SJSA1 (cell line): ENCODE results near the gene CLSTN2. TPM values are rescaled to one million over a fixed set of nuclear protein-coding genes. Genes with fewer than 3 reads are reported as not detected.
"Not testable (repeated sequence)": the region's sequence is repeated elsewhere in the genome, so short reads cannot be mapped to it uniquely, and the experiment has no call there.

ENCODE experiments used
- DNase-seq, 2 experiments: peaks; one replicate each; pipeline ENCODE4 v3.0.0-alpha.2; 2015 to 2020; ENCODE audit warnings: low spot score in 2 of 2, low read depth in 1 of 2
- H3K27ac ChIP-seq: fragments of 250-450 bp; sonication (Bioruptor Pico); 2 replicates; pipeline ENCODE4 v1.5.1; 2020; ENCODE audit warnings: mild to moderate bottlenecking, moderate library complexity
- H3K27me3 ChIP-seq: fragments of 250-450 bp; sonication (Bioruptor Pico); replicated peaks from 2 replicates; pipeline ENCODE4 v1.5.1; 2020; ENCODE audit warnings: mild to moderate bottlenecking, moderate library complexity
- H3K36me3 ChIP-seq: fragments of 250-450 bp; sonication (Bioruptor Pico); 2 replicates; pipeline ENCODE4 v1.5.1; 2020; ENCODE audit warnings: mild to moderate bottlenecking
- H3K4me1 ChIP-seq: fragments of 250-450 bp; sonication (Bioruptor Pico); replicated peaks from 2 replicates; pipeline ENCODE4 v1.6.1; 2021; ENCODE audit warnings: mild to moderate bottlenecking
- H3K4me3 ChIP-seq: fragments of 250-450 bp; sonication (Bioruptor Pico); 2 replicates; pipeline ENCODE4 v1.5.1; 2020; ENCODE audit warnings: mild to moderate bottlenecking
- H3K9me3 ChIP-seq: fragments of 250-450 bp; sonication (Bioruptor Pico); replicated peaks from 2 replicates; pipeline ENCODE4 v1.5.1; 2020; ENCODE audit warnings: mild to moderate bottlenecking
- total RNA-seq: library from RNA; depleted of rRNA; stranded (reverse); fragments of >200 nt; shearing (Covaris generic); gene quantifications from 2 replicates; pipeline ENCODE4 v1.2.3, GENCODE V29; 2014

CLSTN2 gene
- total RNA-seq, 1 experiment from 2014 or later, result 0.05 TPM

DNA sequence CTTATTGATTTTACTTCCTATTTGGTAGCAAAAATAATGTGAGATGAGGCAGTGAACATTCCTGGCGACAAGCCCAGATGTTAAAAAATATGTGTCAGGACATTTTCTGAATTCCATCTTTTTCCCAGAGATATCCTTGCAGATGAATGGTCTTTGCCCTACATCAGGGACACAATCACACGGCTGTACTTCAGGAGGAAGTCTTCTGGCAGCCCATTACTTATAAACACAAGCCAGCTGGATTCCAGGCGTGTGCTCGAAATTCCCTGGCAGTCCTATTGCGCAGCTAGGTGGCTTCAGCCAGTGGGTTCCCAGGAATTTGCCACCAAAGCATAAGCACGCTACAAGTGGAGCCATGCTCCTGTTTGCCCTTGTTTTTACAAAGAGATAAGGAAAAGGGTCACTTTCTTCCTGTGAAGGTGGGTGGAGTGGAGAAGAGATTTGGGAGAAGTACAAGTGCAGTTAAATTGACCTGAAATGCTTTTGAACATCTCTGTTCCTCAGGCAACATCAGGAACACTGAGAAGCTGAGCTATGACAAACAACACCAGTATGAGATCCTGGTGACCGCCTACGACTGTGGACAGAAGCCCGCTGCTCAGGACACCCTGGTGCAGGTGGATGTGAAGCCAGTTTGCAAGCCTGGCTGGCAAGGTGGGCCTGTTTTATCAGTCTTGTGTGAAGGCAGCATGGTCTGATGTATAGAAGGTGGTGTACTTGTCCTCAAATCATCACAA lies 485.8 kb downstream of the CLSTN2 start:
- no peak overlapping the region for H3K27ac ChIP-seq
- DNase-seq, result peak in 1 of 2 experiments; percentile 11
- H3K36me3 ChIP-seq, result no peaks in the 10 kb centered on the region
- no peaks in the 10 kb centered on the region for H3K4me1 ChIP-seq
- no peak overlapping the region for H3K4me3 ChIP-seq
- no peaks in the 10 kb centered on the region for H3K9me3 ChIP-seq
- no peaks in the 10 kb centered on the region for H3K27me3 ChIP-seq

DNA sequence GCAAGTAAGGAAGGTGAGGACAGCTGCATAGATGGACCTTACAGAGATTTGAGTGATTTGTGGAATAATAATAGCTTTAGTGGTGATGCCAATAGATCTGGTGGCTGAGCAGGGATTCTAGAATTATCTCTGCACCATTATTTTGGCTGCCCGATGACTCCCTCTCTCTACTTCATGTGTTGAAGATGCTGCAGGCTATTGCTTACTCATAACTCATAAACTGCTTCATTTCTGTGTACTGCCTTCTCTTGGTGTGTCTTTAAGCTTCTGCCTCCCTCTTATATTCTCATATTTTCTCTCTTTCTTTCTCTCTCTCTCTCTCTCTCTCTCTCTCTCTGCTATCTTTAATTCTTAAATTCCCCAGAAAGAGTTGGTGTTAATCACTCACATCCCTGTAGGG lies 486.9 kb downstream of the CLSTN2 start:
- no peak overlapping the region for H3K4me3 ChIP-seq
- H3K36me3 ChIP-seq, result no peaks in the 10 kb centered on the region
- no peak for DNase-seq
- no peaks in the 10 kb centered on the region for H3K4me1 ChIP-seq
- no peak overlapping the region for H3K27ac ChIP-seq
- no peaks in the 10 kb centered on the region for H3K9me3 ChIP-seq
- H3K27me3 ChIP-seq, result no peaks in the 10 kb centered on the region

DNA sequence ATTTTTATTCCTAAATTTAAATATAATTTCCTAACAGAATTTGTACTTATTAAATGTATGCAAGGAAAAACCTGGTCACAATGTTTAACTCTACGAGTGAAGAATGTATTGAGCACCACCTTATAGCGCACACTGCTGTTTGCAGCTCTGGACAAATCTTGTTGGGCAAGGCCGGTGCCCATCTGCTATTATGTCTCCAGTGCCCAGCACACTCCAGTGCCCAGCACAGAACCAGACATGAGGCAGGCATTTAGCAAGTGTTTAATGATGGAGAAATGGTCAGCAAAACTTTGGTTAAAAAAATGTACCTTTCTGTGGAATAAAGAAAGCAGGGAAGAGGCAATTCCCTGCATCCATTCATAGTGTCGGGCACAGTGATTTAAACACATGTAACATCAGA lies 488.2 kb downstream of the CLSTN2 start:
- no peak overlapping the region for H3K27ac ChIP-seq

DNA sequence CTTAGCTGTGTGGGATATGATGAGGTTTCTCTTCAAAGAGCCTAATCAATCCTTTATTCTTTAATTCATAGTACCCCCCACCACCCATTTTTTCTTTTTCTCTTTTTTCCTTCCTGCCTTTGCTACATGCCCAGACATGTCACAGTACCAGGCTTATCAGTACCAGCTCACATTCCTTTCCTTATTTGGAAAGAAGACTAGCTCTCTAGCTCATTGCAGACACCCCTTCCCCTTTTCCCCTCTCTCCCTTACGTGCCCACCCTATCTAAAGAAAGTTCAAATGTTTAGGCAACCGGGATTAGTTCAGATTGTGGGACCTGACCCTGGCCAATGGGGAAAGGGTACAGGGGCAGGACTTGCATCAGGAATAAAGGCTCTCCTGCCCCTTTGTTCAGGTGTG lies 488.6 kb downstream of the CLSTN2 start:
- not testable (repeated sequence) for H3K4me1 ChIP-seq, H3K4me3 ChIP-seq, H3K9me3 ChIP-seq, H3K36me3 ChIP-seq, H3K27me3 ChIP-seq, H3K27ac ChIP-seq, DNase-seq

More for the DNA sequence above, 488.2 kb downstream of the CLSTN2 start:
- Histone ChIP-seq H3K4me1 (no peaks in the 10 kb centered on the region), H3K36me3 (no peaks in the 10 kb centered on the region), H3K4me3 (no peak overlapping the region), H3K9me3 (no peaks in the 10 kb centered on the region), H3K27me3 (no peaks in the 10 kb centered on the region)
- no peak for DNase-seq

DNA sequence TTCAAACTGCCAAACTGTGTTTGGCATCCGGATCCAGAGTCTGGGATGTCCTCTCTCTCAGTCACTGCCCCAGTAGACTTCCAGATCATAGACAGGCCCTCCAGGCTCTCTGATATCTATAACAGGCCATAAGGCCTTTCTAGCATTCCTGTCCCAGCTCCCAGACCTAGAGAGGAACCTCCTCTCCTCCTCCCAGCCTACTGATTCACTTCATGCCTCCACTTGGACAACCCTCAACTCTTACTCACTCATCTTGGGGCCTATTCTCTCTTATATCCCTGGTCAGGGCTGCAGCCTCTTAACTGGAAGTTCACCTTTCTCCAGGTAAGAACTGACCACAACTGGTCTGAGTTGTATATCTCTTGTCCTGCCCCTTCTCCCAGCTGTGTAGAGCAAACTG lies 489.2 kb downstream of the CLSTN2 start:
- Histone ChIP-seq H3K36me3 (no peaks in the 10 kb centered on the region), H3K9me3 (no peaks in the 10 kb centered on the region), H3K4me1 (no peaks in the 10 kb centered on the region), H3K27ac (no peak overlapping the region), H3K4me3 (no peak overlapping the region), H3K27me3 (no peaks in the 10 kb centered on the region)
- DNase-seq, result no peak

DNA sequence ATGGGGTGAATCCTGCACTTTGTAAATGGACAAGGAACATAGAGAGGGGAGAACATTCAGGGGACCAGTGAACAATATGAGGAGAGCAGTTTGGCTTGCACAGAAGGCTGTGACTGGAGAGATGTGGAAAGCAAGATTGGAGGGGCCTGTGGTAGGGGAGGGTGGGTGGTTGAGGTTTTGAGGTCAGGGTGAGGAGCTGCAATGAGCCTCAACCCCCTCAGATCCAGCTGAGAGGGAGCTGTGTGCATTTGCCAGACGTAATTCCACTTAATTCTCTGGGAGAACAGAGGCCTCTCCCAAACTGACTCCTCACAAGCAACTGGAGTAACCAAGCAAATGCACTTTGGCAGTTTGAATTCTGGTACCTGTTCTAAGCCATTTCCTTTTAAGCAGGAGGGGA lies 489.7 kb downstream of the CLSTN2 start:
- no peaks in the 10 kb centered on the region for H3K4me1 ChIP-seq
- H3K27me3 ChIP-seq, result no peaks in the 10 kb centered on the region
- DNase-seq, result no peak
- H3K9me3 ChIP-seq, result no peaks in the 10 kb centered on the region
- H3K4me3 ChIP-seq, result no peak overlapping the region
- no peaks in the 10 kb centered on the region for H3K36me3 ChIP-seq
- no peak overlapping the region for H3K27ac ChIP-seq

DNA sequence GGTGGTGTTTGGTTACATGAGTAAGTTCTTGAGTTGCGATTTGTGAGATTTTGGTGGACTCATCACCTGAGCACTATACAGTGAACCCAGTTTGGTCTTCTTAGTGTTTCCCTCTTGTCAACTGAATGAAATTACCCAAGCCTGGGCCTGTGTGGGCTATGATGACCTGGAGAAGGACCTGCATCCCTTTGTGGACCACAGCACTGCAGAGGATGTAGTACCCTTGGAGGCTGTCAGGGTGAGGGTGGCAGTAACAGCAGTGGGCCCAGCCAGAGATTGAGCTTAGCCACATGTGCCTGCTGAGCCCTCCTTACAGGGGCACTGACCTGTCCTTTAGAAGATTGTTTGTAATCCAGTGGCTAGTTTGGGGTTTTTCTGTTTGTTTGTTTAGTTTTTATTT lies 492.8 kb downstream of the CLSTN2 start:
- Histone ChIP-seq H3K27ac (no peak overlapping the region), H3K9me3 (no peaks in the 10 kb centered on the region), H3K27me3 (no peaks in the 10 kb centered on the region), H3K4me1 (no peaks in the 10 kb centered on the region), H3K36me3 (no peaks in the 10 kb centered on the region), H3K4me3 (no peak overlapping the region)
- peak in 1 of 2 experiments; percentile 16 for DNase-seq

DNA sequence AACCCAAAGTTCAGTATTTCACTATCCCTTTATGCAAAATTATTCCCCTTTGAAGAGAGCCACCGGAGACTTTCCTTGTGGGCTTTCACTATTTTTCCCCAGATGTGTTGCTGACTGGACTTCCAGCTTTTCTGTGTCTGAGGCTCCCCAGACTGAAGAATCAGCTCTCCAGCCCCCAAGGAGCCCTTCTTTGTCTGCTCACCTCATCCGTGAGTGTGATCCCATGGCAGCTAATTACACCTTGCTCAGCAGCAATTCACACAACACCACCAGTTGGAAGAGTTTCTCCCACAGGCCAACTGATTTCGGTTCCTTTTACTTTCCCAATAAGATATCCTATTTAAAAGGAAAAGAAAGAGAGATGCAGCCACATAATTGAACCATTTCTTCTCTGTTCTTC lies 493.4 kb downstream of the CLSTN2 start:
- peak in 1 of 2 experiments; percentile 31 for DNase-seq
- Histone ChIP-seq H3K9me3 (no peaks in the 10 kb centered on the region), H3K36me3 (no peaks in the 10 kb centered on the region), H3K4me1 (no peaks in the 10 kb centered on the region), H3K27ac (no peak overlapping the region), H3K27me3 (no peaks in the 10 kb centered on the region), H3K4me3 (no peak overlapping the region)

DNA sequence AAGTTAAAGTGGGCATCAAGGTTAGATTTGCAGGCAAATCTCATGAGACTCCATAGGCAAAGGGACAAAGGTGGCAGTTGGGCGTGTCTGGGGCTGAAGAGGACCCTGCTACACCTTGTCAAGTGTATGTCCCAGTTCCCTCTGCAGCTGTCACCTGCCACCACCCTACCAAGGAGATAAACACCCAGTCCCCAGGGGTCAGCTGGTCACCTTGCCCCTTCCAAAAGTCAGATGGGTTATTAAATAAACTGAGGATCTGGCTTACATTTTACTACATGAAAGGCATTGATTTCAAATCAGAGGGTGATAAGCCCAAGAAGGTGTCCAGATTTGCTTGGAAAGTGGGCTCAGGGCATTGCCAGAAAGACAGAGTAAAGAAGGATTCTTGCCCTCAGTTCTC lies 494.8 kb downstream of the CLSTN2 start:
- Histone ChIP-seq H3K4me3 (no peak overlapping the region), H3K9me3 (no peaks in the 10 kb centered on the region), H3K4me1 (no peaks in the 10 kb centered on the region), H3K27ac (no peak overlapping the region), H3K27me3 (no peaks in the 10 kb centered on the region), H3K36me3 (no peaks in the 10 kb centered on the region)
- peak in 1 of 2 experiments; percentile 8 for DNase-seq

DNA sequence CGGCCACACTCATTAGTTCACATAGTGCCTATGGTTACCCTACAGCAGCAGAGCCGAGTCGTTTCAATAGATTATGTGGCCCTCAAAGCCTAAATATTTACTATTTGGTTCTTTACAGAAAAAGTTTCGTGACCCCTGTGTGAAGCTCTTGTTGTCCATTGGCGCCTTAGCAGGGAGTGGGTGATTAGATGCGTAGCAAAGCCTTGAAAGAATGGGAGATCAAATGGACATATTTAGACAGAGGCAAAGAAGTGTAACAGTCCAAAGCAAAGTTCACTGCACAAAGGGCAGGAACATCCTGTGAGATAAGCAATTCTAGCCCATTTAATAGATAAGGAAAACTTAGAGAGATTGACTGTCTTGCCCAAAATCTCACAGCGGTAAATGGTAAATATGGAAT lies 495.5 kb downstream of the CLSTN2 start:
- no peak for DNase-seq
- H3K9me3 ChIP-seq, result no peaks in the 10 kb centered on the region
- no peaks in the 10 kb centered on the region for H3K36me3 ChIP-seq
- no peak overlapping the region for H3K27ac ChIP-seq
- no peaks in the 10 kb centered on the region for H3K4me1 ChIP-seq
- no peak overlapping the region for H3K4me3 ChIP-seq
- no peaks in the 10 kb centered on the region for H3K27me3 ChIP-seq

DNA sequence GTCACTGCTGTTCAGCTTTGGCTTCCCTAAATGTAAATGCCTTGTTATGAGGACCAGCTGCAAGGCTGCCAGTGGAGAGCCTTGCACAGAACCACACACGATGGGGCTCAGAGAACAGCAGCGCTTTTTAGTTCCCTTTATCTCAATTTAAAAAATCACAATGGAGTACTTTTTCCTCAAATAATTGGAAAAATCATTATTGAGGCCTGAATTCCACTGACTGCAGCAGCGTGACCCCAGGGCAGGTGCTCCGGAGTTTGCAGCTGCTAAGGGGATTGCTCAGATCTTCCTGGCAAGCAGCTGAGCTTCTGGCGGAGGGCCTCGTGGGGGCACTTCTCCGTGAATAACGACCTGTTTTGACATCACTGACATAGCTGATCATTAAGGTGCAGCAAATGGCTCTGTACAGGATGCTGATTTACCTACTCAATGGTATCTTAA lies 497.3 kb downstream of the CLSTN2 start:
- H3K27ac ChIP-seq, result no peak overlapping the region
- no peak overlapping the region for H3K4me3 ChIP-seq
- no peaks in the 10 kb centered on the region for H3K27me3 ChIP-seq
- H3K9me3 ChIP-seq, result no peaks in the 10 kb centered on the region
- DNase-seq, result peak in 1 of 2 experiments; percentile 3
- H3K36me3 ChIP-seq, result no peaks in the 10 kb centered on the region
- H3K4me1 ChIP-seq, result no peaks in the 10 kb centered on the region

DNA sequence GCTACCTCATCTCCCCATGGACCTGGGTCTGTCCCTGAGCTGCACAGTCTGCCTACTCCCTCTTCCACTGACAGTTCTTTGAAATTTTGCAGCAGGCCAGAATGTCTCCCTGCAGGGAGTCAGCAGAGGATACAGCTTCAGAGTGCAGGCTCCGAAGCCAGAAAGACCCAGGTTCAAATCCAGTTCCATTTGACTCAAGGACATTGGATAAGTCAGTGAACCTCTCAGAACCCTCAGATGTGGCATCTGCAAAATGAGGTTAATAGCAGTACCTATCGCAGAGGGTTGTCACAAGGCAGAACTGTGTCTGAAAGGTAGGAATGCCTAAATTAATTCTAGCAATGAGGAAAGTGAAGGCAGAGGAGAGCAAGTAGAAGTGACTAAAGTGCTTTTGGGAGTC lies 498.4 kb downstream of the CLSTN2 start:
- no peaks in the 10 kb centered on the region for H3K27me3 ChIP-seq
- H3K4me1 ChIP-seq, result no peaks in the 10 kb centered on the region
- H3K36me3 ChIP-seq, result no peaks in the 10 kb centered on the region
- peak in 1 of 2 experiments; percentile 11 for DNase-seq
- no peaks in the 10 kb centered on the region for H3K9me3 ChIP-seq
- H3K4me3 ChIP-seq, result no peak overlapping the region
- H3K27ac ChIP-seq, result no peak overlapping the region

DNA sequence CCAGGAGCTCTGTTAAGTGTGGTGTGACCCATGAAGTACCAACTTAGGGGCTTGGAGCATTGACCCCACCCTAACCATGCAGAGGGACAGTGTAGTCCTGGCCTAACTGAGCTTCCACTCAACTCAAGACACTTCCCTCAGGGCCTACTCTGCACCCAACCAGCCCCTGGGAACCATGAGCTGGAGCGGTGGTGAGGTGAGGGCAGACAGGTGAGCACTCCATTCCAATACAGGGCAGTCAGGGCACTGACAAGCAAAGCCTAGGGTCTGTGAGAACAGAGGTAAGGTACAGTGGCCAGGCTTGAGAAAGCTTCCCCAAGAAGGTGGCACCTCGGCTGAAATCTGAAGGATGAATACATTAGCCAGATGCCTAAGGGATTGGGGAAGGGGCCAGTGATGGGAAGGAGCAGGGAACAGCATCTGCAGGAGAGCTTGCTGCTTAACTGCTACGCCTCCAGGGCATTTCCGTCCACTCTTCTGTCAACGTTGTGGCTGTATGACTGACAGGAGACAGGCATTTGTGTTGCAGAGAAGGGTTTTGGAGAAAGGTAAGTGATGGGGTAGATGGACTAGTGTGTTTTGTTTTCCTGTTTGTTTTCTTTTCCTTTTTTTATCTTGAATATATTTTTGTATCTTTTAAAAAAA lies 499.4 kb downstream of the CLSTN2 start:
- Histone ChIP-seq H3K27me3 (no peaks in the 10 kb centered on the region), H3K27ac (no peak overlapping the region), H3K4me1 (no peaks in the 10 kb centered on the region), H3K4me3 (no peak overlapping the region), H3K36me3 (no peaks in the 10 kb centered on the region), H3K9me3 (no peaks in the 10 kb centered on the region)
- peak in 1 of 2 experiments; percentile 20 for DNase-seq

DNA sequence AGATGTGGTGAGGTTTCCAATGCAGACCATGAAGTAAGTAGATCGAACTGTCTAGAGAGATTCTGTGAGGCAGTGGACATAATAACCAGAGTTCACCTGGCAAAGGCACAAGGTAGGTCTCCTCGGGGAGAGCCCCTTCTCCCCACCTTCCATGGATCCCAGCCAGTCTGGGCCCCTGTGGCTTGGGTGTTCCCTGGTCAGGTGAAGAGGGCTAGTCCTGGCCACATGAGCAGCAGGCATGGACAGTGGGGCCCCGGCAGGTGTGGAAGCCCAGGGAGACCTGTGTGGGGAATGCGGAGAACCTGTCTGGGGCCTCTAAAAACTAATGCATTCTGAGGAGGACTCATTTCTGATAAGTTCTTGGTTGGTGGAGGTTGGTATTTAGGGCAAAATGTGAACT lies 501.4 kb downstream of the CLSTN2 start:
- no peak overlapping the region for H3K4me3 ChIP-seq

More for the DNA sequence above, 501.4 kb downstream of the CLSTN2 start:
- DNase-seq, result peak in 1 of 2 experiments; percentile 22
- Histone ChIP-seq H3K4me1 (no peaks in the 10 kb centered on the region), H3K27me3 (no peaks in the 10 kb centered on the region), H3K36me3 (no peaks in the 10 kb centered on the region), H3K27ac (no peak overlapping the region), H3K9me3 (no peaks in the 10 kb centered on the region)
